K562 (cell line): ENCODE results near the gene FOSL1. TPM values are rescaled to one million over a fixed set of nuclear protein-coding genes. Genes with fewer than 3 reads are reported as not detected.
"Not testable (repeated sequence)": the region's sequence is repeated elsewhere in the genome, so short reads cannot be mapped to it uniquely, and the experiment has no call there.

ENCODE experiments used
- ATAC-seq: fragments of 200-7000 bp; cut with Tn5 transposase; 3 replicates; pipeline ENCODE4 v1.9.1; 2020; ENCODE audit warnings: moderate library complexity
- BruUV-seq: library from RNA; stranded (reverse); fragments of 400-500 nt; replicated peaks from 2 replicates; lab custom pipeline; 2021; lab: Mats Ljungman, UMichigan
- CTCF ChIA-PET: fragments of 300-600 bp; formaldehyde crosslinking; extraction: SDS; loops from one replicate; lab custom pipeline; 2021; ENCODE audit warnings: low intra/inter-chr PET ratio; lab: Yijun Ruan, JAX
- POLR2A ChIA-PET: fragments of 300-600, 350-650 bp; sonication (Branson Sonifier 250); formaldehyde crosslinking; extraction: SDS; loops from one replicate; lab custom pipeline; 2021; ENCODE audit warnings: antibody characterized with exemption, inconsistent platforms; lab: Yijun Ruan, JAX
- DNase-seq, 4 experiments: peaks; one replicate each; pipeline versions ENCODE4 v3.0.0 to v3.0.0-alpha.2; 2011 to 2018; ENCODE audit warnings: low spot score in 3 of 4, mixed read lengths in 3 of 4; ENCODE audit errors: extremely low read depth in 1 of 4
- FAIRE-seq: peaks from 2 replicates; lab custom pipeline; 2011; peaks lifted over from hg19 to GRCh38; lab: Jason Lieb, UNC
- H2AFZ ChIP-seq: 2 replicates; pipeline ENCODE4 v1.6.0; 2011; ENCODE audit warnings: low read depth, low read length, control low read depth, inconsistent platforms
- H3K27ac ChIP-seq: fragments of 200-600 bp; 3 replicates; pipeline ENCODE4 v1.8.0; 2011; ENCODE audit warnings: low read depth, mild to moderate bottlenecking, control low read depth, inconsistent platforms, low read length, moderate library complexity, mixed read lengths; ENCODE audit errors: extremely low read depth
- H3K27me3 ChIP-seq, 2 experiments: fragments of 300-600 bp in 1 of 2; 2 replicates in 1 of 2; 3 replicates in 1 of 2; pipeline versions ENCODE4 v1.6.0 to v1.8.0; 2011; ENCODE audit warnings: inconsistent platforms in 2 of 2, low read length in 2 of 2, mild to moderate bottlenecking in 1 of 2, mixed read lengths in 1 of 2, moderate library complexity in 1 of 2; ENCODE audit not compliant: control insufficient read depth in 2 of 2, insufficient read depth in 2 of 2
- H3K36me3 ChIP-seq: fragments of 300-600 bp; 3 replicates; pipeline ENCODE4 v1.8.0; 2011; ENCODE audit warnings: mild to moderate bottlenecking, low read length, inconsistent platforms; ENCODE audit not compliant: control insufficient read depth, insufficient read depth
- H3K4me1 ChIP-seq, 2 experiments: fragments of 200-600 bp in 1 of 2; replicated peaks in 1 of 2; 2 replicates in 1 of 2; 3 replicates in 1 of 2; pipeline versions ENCODE4 v1.5.1 to v1.8.0; 2011; ENCODE audit warnings: inconsistent platforms in 2 of 2, low read length in 2 of 2, mild to moderate bottlenecking in 1 of 2, mixed read lengths in 1 of 2, moderate library complexity in 1 of 2; ENCODE audit not compliant: control insufficient read depth in 2 of 2, insufficient read depth in 2 of 2
- H3K4me2 ChIP-seq: 2 replicates; pipeline ENCODE4 v1.6.1; 2011; ENCODE audit warnings: low read length, control low read depth, inconsistent platforms, mixed read lengths; ENCODE audit not compliant: insufficient read depth
- H3K4me3 ChIP-seq: fragments of 200-600 bp; sonication (generic), shearing (Covaris generic); 2 replicates; pipeline ENCODE4 v1.5.1; 2016; ENCODE audit warnings: control low read depth, inconsistent platforms
- H3K79me2 ChIP-seq: fragments of 200-600 bp; 3 replicates; pipeline ENCODE4 v1.8.0; 2011; ENCODE audit warnings: low read length, inconsistent platforms; ENCODE audit not compliant: control insufficient read depth, insufficient read depth
- H3K9ac ChIP-seq, 2 experiments: 2 replicates each; pipeline versions ENCODE4 v1.6.0 to v1.6.1; 2011; ENCODE audit warnings: low read depth in 2 of 2, low read length in 2 of 2, control low read depth in 1 of 2, inconsistent platforms in 1 of 2, mild to moderate bottlenecking in 1 of 2, mixed read lengths in 1 of 2; ENCODE audit not compliant: insufficient read depth in 1 of 2
- H3K9me1 ChIP-seq: one replicate; pipeline ENCODE4 v1.6.0; 2011; ENCODE audit warnings: inconsistent platforms, mild to moderate bottlenecking, low read length, moderate library complexity; ENCODE audit not compliant: control insufficient read depth, insufficient read depth
- H3K9me3 ChIP-seq: replicated peaks from 2 replicates; pipeline ENCODE4 v1.5.1; 2011; ENCODE audit warnings: low read depth, low read length, inconsistent platforms; ENCODE audit not compliant: control insufficient read depth, insufficient read depth
- H4K20me1 ChIP-seq: replicated peaks from 2 replicates; pipeline ENCODE4 v1.6.1; 2011; ENCODE audit warnings: low read length, inconsistent platforms, mixed read lengths; ENCODE audit not compliant: control insufficient read depth, insufficient read depth
- CHD1 ChIP-seq: fragments of 200-600 bp; sonication (generic); IDR thresholded peaks from one replicate; pipeline ENCODE4 v1.6.1; 2012; ENCODE audit warnings: mild to moderate bottlenecking, moderate library complexity, low read length, inconsistent platforms
- EGR1 ChIP-seq: fragments of 450-650 bp; conservative IDR thresholded peaks from 2 replicates; pipeline ENCODE4 v1.6.1; 2017; ENCODE audit warnings: mild to moderate bottlenecking
- ETV5 ChIP-seq: sonication (generic); formaldehyde crosslinking; IDR thresholded peaks from 2 replicates; pipeline ENCODE4 v1.4.0; 2020; ENCODE audit warnings: low read depth, mild to moderate bottlenecking, missing genetic modification reagents
- NBN ChIP-seq: fragments of 450-650 bp; IDR thresholded peaks from 2 replicates; pipeline ENCODE4 v1.6.1; 2016; ENCODE audit warnings: low read depth, mild to moderate bottlenecking
- NFYB ChIP-seq: IDR thresholded peaks from 2 replicates; pipeline ENCODE4 v1.6.1; 2011; ENCODE audit warnings: mild to moderate bottlenecking, moderate library complexity; ENCODE audit not compliant: insufficient read length; ENCODE audit errors: extremely low read depth
- POLR2A ChIP-seq: fragments of 450-650 bp; conservative IDR thresholded peaks from 2 replicates; pipeline ENCODE4 v1.6.1; 2016
- SIN3A ChIP-seq, 2 experiments: fragments of 150-350 bp in 1 of 2; IDR thresholded peaks; 2 replicates each; pipeline ENCODE4 v1.6.1; 2011 to 2016; ENCODE audit warnings: borderline replicate concordance in 2 of 2, low read depth in 2 of 2, low read length in 2 of 2, mild to moderate bottlenecking in 2 of 2, moderate library complexity in 2 of 2; ENCODE audit not compliant: control insufficient read depth in 1 of 2
- THRB ChIP-seq: fragments of 450-650 bp; formaldehyde crosslinking; conservative IDR thresholded peaks from 2 replicates; pipeline ENCODE4 v1.4.0; 2022; ENCODE audit warnings: mild to moderate bottlenecking, missing genetic modification characterization
- ZNF780A ChIP-seq: fragments of 250-450 bp; sonication (Bioruptor Pico); IDR thresholded peaks from 2 replicates; pipeline ENCODE4 v1.5.0; 2021; ENCODE audit warnings: mild to moderate bottlenecking
- WGBS: fragments of 100-300 bp; shearing (Covaris generic); methylation state at CpG from one replicate; pipeline ENCODE4 v1.1.6; 2016; ENCODE audit warnings: low coverage, mixed read lengths; ENCODE audit not compliant: insufficient coverage; ENCODE audit errors: missing lambda C conversion rate; 5-methylcytosine and 5-hydroxymethylcytosine counted together
- in situ Hi-C: fragments of 300-500 bp; cut with MboI; formaldehyde crosslinking; loops from 4 replicates; pipeline ENCODE4 v1.15.0; 2018; ENCODE audit warnings: inconsistent platforms, mixed read lengths
- intact Hi-C: fragments of 100-400 bp; cut with micrococcal nuclease; formaldehyde crosslinking; loops from 2 replicates; pipeline ENCODE4 v1.14.2; 2022
- polyA plus RNA-seq, 8 experiments: library from polyadenylated mRNA; depleted of rRNA in 4 of 8; stranded (reverse) in 5 of 8; unstranded in 3 of 8; fragments of >200 nt; fragmentation: Nextera tagmentation in 2 of 8; fragmentation: Illumina TruSeq in 1 of 8; extraction: Ambion mirVana in 2 of 8; extraction: Trizol in 1 of 8; gene quantifications; 2 replicates each; pipeline versions ENCODE4 v1.2.1 to v1.2.3, GENCODE V29; 2011 to 2014; ENCODE audit warnings: inconsistent platforms in 1 of 8, missing spikeins in 1 of 8
- total RNA-seq, 7 experiments: library from RNA; depleted of rRNA in 6 of 7; stranded (reverse); fragments of >200 nt in 6 of 7; fragmentation: Illumina TruSeq in 2 of 7; extraction: Trizol in 2 of 7; gene quantifications; 2 replicates each; pipeline versions ENCODE4 v1.2.1 to v1.2.3, GENCODE V29; 2011 to 2021; ENCODE audit warnings: low replicate concordance in 1 of 7
- TF ChIP-seq, protein P1 (sequence below): sonication (generic); formaldehyde crosslinking; IDR thresholded peaks from 2 replicates; pipeline ENCODE4 v1.8.1; 2023; ENCODE audit warnings: mild to moderate bottlenecking, missing genetic modification reagents
- TF ChIP-seq, protein P2 (sequence below): sonication (generic); formaldehyde crosslinking; IDR thresholded peaks from 2 replicates; pipeline ENCODE4 v1.8.0; 2023; ENCODE audit warnings: mild to moderate bottlenecking, missing genetic modification reagents
- TF ChIP-seq, protein P3 (sequence below): fragments of 450-650 bp; formaldehyde crosslinking; IDR thresholded peaks from 2 replicates; pipeline ENCODE4 v1.4.0; 2020; ENCODE audit warnings: mild to moderate bottlenecking, moderate library complexity

Gene FOSL1
- total and polyA plus RNA-seq, 9 of the 15 experiments (the other 6 are each of a cell fraction or from before 2014, with no cell fraction given), result 3.5 to 39.6 (median 10.0) TPM

- H3K4me1 ChIP-seq, result peaks cover 38 to 70% of the 10 kb centered on the region in 2 experiments
These were observed 8.0 kb downstream of the FOSL1 start for GRCh38 chr11:65892137-65892540.

More at GRCh38 chr11:65892137-65892540, 8.0 kb downstream of the FOSL1 start:
- H3K9me1 ChIP-seq, H3K9me3 ChIP-seq, intact Hi-C loops, H3K27me3 ChIP-seq, H2AFZ ChIP-seq, BruUV-seq, FAIRE-seq, CTCF ChIA-PET, in situ Hi-C loops, DNase-seq: not testable (repeated sequence)
- H3K27ac ChIP-seq, result peak overlapping the region; percentile 84
- H3K4me3 ChIP-seq, result peak overlapping the region; percentile 70
- ATAC-seq, result peak; percentile 12
- TF ChIP-seq THRB (CRISPR knock-in tag) (peak; percentile 43; the same call in 1 of the 2 replicates), NBN (0 out of 2 replicates have a peak, but pooled peaks have one; percentile 3), EGR1 (0 out of 2 replicates have a peak, but pooled peaks have one; percentile 22), NFYB (peak; percentile 5), SIN3A (IDR thresholded peaks at IDR 0.05; ENCODE audit: borderline replicate concordance in 2 of 2, control insufficient read depth in 1 of 2, low read depth in 2 of 2, low read length in 2 of 2) (0 out of 4 replicates have a peak, but pooled peaks of 1 of the 2 experiments have one; percentile 13), ZNF780A (CRISPR knock-in tag) (0 out of 2 replicates have a peak, but pooled peaks have one; percentile 15), POLR2A (peak; percentile 26), ETV5 (CRISPR knock-in tag) (0 out of 2 replicates have a peak, but pooled peaks have one; percentile 3), CHD1 (peak; percentile 1)
- TF ChIP-seq, protein P1, sequence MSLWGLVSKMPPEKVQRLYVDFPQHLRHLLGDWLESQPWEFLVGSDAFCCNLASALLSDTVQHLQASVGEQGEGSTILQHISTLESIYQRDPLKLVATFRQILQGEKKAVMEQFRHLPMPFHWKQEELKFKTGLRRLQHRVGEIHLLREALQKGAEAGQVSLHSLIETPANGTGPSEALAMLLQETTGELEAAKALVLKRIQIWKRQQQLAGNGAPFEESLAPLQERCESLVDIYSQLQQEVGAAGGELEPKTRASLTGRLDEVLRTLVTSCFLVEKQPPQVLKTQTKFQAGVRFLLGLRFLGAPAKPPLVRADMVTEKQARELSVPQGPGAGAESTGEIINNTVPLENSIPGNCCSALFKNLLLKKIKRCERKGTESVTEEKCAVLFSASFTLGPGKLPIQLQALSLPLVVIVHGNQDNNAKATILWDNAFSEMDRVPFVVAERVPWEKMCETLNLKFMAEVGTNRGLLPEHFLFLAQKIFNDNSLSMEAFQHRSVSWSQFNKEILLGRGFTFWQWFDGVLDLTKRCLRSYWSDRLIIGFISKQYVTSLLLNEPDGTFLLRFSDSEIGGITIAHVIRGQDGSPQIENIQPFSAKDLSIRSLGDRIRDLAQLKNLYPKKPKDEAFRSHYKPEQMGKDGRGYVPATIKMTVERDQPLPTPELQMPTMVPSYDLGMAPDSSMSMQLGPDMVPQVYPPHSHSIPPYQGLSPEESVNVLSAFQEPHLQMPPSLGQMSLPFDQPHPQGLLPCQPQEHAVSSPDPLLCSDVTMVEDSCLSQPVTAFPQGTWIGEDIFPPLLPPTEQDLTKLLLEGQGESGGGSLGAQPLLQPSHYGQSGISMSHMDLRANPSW (CRISPR knock-in tag), result 0 out of 2 replicates have a peak, but pooled peaks have one; percentile 18
- TF ChIP-seq, protein P2, sequence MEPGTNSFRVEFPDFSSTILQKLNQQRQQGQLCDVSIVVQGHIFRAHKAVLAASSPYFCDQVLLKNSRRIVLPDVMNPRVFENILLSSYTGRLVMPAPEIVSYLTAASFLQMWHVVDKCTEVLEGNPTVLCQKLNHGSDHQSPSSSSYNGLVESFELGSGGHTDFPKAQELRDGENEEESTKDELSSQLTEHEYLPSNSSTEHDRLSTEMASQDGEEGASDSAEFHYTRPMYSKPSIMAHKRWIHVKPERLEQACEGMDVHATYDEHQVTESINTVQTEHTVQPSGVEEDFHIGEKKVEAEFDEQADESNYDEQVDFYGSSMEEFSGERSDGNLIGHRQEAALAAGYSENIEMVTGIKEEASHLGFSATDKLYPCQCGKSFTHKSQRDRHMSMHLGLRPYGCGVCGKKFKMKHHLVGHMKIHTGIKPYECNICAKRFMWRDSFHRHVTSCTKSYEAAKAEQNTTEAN (CRISPR knock-in tag), result peak; percentile 15; the same call in 1 of the 2 replicates
- TF ChIP-seq, protein P3, sequence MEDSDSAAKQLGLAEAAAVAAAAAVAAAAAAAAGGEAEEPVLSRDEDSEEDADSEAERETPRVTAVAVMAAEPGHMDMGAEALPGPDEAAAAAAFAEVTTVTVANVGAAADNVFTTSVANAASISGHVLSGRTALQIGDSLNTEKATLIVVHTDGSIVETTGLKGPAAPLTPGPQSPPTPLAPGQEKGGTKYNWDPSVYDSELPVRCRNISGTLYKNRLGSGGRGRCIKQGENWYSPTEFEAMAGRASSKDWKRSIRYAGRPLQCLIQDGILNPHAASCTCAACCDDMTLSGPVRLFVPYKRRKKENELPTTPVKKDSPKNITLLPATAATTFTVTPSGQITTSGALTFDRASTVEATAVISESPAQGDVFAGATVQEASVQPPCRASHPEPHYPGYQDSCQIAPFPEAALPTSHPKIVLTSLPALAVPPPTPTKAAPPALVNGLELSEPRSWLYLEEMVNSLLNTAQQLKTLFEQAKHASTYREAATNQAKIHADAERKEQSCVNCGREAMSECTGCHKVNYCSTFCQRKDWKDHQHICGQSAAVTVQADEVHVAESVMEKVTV (CRISPR knock-in tag), result 0 out of 2 replicates have a peak, but pooled peaks have one; percentile 1
- peak overlapping the region; percentile 80 to 98 for H3K9ac ChIP-seq
- H3K36me3 ChIP-seq, result peaks cover 51% of the 10 kb centered on the region
- peak overlapping the region; percentile 89 for H3K4me2 ChIP-seq
- H3K79me2 ChIP-seq, result peaks cover 77% of the 10 kb centered on the region
- 9% methylated on average over 5 of the region's 5 CpGs for WGBS
- POLR2A ChIA-PET, result interaction anchor here (0.6 to 10.0 kb wide), 15 partner anchors 8 to 1324 kb away, joined by 3 to 136 read pairs (median 4); partner anchors contain the start of genes CFL1, FOSL1 and MUS81
- H4K20me1 ChIP-seq, result peaks cover 28% of the 10 kb centered on the region
